Suprapubic skin (tissue), 4 donors: ENCODE data around the gene TSPAN32. TPM values are rescaled to one million over a fixed set of nuclear protein-coding genes. Genes with fewer than 3 reads are reported as not detected.

ENCODE experiments used
- DNase-seq, 2 donors: peaks; one replicate each; pipeline ENCODE4 v3.0.0-alpha.2; 2019; ENCODE audit warnings: low spot score in 2 of 2
- H3K27ac ChIP-seq: fragments of 200-600 bp; sonication (generic); one replicate; pipeline ENCODE4 v1.5.1; 2019
- H3K27me3 ChIP-seq: fragments of 200-600 bp; sonication (generic); one replicate; pipeline ENCODE4 v1.5.1; 2019
- H3K36me3 ChIP-seq: fragments of 200-600 bp; sonication (generic); one replicate; pipeline ENCODE4 v1.5.1; 2019
- H3K4me1 ChIP-seq: fragments of 200-600 bp; sonication (generic); one replicate; pipeline ENCODE4 v1.5.1; 2019
- H3K4me3 ChIP-seq: fragments of 200-600 bp; sonication (generic); one replicate; pipeline ENCODE4 v1.5.1; 2019; ENCODE audit warnings: mild to moderate bottlenecking
- H3K9me3 ChIP-seq: fragments of 200-600 bp; sonication (generic); one replicate; pipeline ENCODE4 v1.5.1; 2019
- EP300 ChIP-seq: sonication (generic); formaldehyde crosslinking; IDR thresholded peaks from one replicate; pipeline ENCODE4 v1.6.1; 2017; ENCODE audit warnings: antibody characterized with exemption
- POLR2A ChIP-seq, 2 donors: fragments of 450-650 bp; IDR thresholded peaks; one replicate each; pipeline ENCODE4 v1.6.1; 2017; ENCODE audit warnings: antibody characterized with exemption in 2 of 2, mild to moderate bottlenecking in 2 of 2, moderate library complexity in 2 of 2
- POLR2AphosphoS5 ChIP-seq, 3 donors: sonication (generic); formaldehyde crosslinking; IDR thresholded peaks; one replicate each; pipeline ENCODE4 v1.6.1; 2017; ENCODE audit warnings: antibody characterized with exemption in 3 of 3
- WGBS: methylation state at CpG from one replicate; pipeline ENCODE4 v1.1.5; 2018; 5-methylcytosine and 5-hydroxymethylcytosine counted together
- total RNA-seq, 4 donors: library from RNA; depleted of rRNA; stranded (reverse); fragments of >200 nt; gene quantifications; one replicate each; pipeline ENCODE4 v1.1.0, GENCODE V29; 2016
- TF ChIP-seq, protein P1 (sequence below), 2 donors: fragments of 200-600 bp in 1 of 2; fragments of 450-650 bp in 1 of 2; sonication (generic) in 1 of 2; IDR thresholded peaks; one replicate each; pipeline ENCODE4 v1.5.1; 2016 to 2019; ENCODE audit warnings: antibody characterized with exemption in 2 of 2, mild to moderate bottlenecking in 1 of 2, moderate library complexity in 1 of 2

TSPAN32 gene
- total RNA-seq, 4 donors from 2014 or later = 0.26 to 4.3 TPM; not detected in 2

DNA sequence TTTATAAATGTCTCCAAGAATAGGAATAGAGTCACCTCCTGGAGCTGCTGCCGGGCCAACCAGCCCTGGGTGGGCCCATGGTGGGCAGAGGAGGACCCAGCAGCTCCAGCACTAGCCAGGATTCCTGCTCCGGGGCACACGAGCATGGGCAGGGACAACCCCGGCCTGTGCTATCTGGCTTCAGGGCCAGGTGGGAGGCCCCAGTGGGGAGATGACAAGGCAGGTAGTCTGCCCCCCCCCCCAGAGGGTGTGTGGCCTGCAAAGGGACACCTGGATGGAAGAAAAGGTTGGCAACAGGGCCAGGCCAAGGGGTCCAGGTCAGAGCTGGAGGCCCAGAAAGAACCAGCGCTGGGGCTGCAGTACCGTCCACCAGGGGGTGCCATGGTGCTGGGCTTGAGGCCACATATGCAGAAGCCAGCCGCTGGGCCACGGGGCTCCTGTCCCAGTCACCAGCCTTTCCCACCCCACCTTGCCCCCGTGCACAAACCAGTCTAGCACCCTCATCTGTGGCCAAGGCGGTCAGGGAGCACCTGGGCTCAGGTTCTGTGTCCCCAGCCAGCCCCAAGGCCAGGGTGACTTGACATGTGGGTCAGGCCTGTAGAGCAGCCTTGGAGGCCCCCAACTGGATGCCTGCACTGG is 3.4 kb downstream of the TSPAN32 start:
- H3K27ac ChIP-seq = no peak overlapping the region
- H3K27me3 ChIP-seq = no peaks in the 10 kb centered on the region
- H3K9me3 ChIP-seq = no peaks in the 10 kb centered on the region
- peak; percentile 92 to 96 for DNase-seq
- TF ChIP-seq, protein P1, sequence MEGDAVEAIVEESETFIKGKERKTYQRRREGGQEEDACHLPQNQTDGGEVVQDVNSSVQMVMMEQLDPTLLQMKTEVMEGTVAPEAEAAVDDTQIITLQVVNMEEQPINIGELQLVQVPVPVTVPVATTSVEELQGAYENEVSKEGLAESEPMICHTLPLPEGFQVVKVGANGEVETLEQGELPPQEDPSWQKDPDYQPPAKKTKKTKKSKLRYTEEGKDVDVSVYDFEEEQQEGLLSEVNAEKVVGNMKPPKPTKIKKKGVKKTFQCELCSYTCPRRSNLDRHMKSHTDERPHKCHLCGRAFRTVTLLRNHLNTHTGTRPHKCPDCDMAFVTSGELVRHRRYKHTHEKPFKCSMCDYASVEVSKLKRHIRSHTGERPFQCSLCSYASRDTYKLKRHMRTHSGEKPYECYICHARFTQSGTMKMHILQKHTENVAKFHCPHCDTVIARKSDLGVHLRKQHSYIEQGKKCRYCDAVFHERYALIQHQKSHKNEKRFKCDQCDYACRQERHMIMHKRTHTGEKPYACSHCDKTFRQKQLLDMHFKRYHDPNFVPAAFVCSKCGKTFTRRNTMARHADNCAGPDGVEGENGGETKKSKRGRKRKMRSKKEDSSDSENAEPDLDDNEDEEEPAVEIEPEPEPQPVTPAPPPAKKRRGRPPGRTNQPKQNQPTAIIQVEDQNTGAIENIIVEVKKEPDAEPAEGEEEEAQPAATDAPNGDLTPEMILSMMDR (IDR thresholded peaks at IDR 0.05) = peak; percentile 71 to 87
- no peak for TF ChIP-seq POLR2AphosphoS5 (IDR thresholded peaks at IDR 0.05)
- no peak overlapping the region for H3K4me3 ChIP-seq
- H3K4me1 ChIP-seq = peaks cover 32% of the 10 kb centered on the region
- no peaks in the 10 kb centered on the region for H3K36me3 ChIP-seq
- no CpG with 5 or more reads among the region's 10 CpGs for WGBS

DNA sequence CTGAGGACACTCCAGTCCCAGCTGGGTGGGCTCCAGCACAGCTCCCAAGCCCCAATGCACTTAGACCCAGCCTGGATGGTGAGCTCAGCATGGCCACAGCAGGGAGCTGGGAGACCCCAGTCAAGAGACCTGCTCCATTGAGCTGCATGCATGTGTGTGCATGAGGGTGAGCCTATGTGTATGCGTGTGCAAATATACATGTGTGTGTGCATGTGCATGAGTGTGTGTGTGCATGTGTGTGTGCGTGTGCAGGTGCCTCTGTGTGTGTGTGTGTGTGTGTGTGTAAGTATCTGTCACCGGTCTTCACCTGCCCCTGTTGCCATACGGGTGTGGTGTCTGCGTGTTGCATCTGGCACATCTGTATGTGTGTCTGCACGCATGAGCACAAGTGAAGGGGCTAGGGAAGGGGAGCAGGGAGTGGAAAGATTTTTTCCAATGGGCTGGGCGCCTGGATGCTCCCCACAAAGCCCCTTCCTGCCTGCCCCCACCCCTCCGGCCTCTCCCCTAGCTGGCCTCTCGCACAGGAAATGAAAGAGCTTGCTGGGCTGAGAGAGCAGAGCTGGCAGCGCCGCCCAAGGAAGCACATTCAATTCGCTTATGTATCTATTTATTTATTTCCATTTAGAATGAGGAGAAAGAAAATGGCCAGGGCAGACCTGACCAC is 4.1 kb downstream of the TSPAN32 start:
- Histone ChIP-seq H3K27me3 (no peaks in the 10 kb centered on the region), H3K27ac (peak overlapping the region; percentile 52), H3K9me3 (no peaks in the 10 kb centered on the region), H3K36me3 (no peaks in the 10 kb centered on the region), H3K4me3 (no peak overlapping the region), H3K4me1 (peaks cover 32% of the 10 kb centered on the region)
- no peak for TF ChIP-seq EP300
- TF ChIP-seq, protein P1 (IDR thresholded peaks at IDR 0.05) = no peak
- no peak for TF ChIP-seq POLR2A (IDR thresholded peaks at IDR 0.05)
- TF ChIP-seq POLR2AphosphoS5 (IDR thresholded peaks at IDR 0.05) = no peak
- WGBS = 27% methylated on average over 6 of the region's 12 CpGs
- DNase-seq = peak in 1 of 2 donors; percentile 71

DNA sequence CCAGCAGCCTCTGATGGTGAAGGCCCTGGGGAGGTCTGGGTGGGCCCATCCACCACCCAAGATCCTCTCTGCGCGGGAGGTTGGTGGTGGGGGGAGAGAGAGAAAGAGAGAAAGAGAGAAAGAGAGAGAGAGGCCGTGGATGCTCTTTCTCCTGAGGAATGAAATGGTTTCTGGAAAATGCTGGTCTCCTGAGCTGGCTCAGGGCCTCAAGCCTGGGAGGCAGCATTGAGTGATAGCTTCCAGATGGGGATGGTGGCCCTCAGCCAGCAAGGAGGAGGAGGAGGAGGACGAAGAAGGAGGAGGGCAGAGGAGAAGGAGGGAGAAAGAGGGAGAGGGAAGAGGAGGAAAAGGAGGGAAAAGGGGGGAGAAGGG is 4.6 kb downstream of the TSPAN32 start:
- no peak for TF ChIP-seq POLR2A (IDR thresholded peaks at IDR 0.05)
- no peak for TF ChIP-seq POLR2AphosphoS5 (IDR thresholded peaks at IDR 0.05)
- TF ChIP-seq, protein P1 (IDR thresholded peaks at IDR 0.05) = no peak
- no peak for TF ChIP-seq EP300
- peak in 1 of 2 donors; percentile 81 for DNase-seq
- Histone ChIP-seq H3K27ac (peak overlapping the region; percentile 52), H3K9me3 (no peaks in the 10 kb centered on the region), H3K36me3 (no peaks in the 10 kb centered on the region), H3K27me3 (no peaks in the 10 kb centered on the region), H3K4me3 (no peak overlapping the region), H3K4me1 (peaks cover 36% of the 10 kb centered on the region)
- 18% methylated on average over 4 of the region's 4 CpGs for WGBS

DNA sequence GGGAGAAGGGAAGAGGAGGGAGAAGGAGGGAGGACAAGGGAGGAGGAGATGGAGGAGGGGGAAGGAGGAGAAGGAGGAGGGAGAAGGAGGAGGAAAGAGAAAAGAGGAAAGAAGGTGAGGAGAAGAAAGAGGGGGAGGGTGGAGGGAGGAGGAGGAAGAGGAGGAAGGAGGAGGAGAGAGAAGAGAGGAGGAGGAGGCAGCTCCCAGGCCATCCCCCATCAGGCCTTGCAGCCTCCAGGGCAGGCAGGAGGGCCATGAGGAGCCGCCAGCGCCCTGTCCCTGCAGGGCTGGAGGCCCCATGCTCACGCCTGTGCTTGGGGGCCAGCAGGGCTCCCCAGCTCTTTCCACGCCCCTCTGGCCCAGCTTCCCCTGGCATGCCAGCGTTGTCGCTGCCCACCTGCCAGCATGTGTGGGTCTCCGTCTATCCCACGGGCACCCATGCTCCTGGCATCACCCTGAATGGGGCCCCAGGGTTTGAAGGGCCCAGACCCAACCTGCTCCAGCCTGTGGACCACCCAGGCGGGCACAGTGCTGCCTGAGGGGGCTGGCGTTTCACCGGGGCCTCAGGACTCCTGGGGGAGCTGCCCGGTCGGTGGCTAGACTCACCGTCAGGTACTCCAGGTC is 5.2 kb downstream of the TSPAN32 start:
- no peak overlapping the region for H3K27ac ChIP-seq
- no peak overlapping the region for H3K4me3 ChIP-seq
- no peaks in the 10 kb centered on the region for H3K9me3 ChIP-seq
- peak in 1 of 2 donors; percentile 77 for DNase-seq
- no peaks in the 10 kb centered on the region for H3K36me3 ChIP-seq
- H3K4me1 ChIP-seq = peaks cover 42% of the 10 kb centered on the region
- H3K27me3 ChIP-seq = no peaks in the 10 kb centered on the region
- no peak for TF ChIP-seq EP300
- no peak for TF ChIP-seq POLR2A (IDR thresholded peaks at IDR 0.05)
- TF ChIP-seq, protein P1 (IDR thresholded peaks at IDR 0.05) = no peak
- no peak for TF ChIP-seq POLR2AphosphoS5 (IDR thresholded peaks at IDR 0.05)
- 57% methylated on average over 4 of the region's 14 CpGs for WGBS
